Measurements from ENCODE around the gene HMCN1.

- TF ChIP-seq EZH2 (IDR thresholded peaks at IDR 0.05; ENCODE audit: borderline replicate concordance, low read length) (no peak), CTCF (IDR thresholded peaks at IDR 0.05; ENCODE audit: low read length) (no peak)
Observed at GRCh38 chr1:185789501-185790193, 55.5 kb downstream of the HMCN1 start.
